HEK293 (cell line): Measurements from ENCODE around the gene TRIM44.

Source experiments
- CTCF ChIA-PET: fragments of 350-600 bp; formaldehyde crosslinking; extraction: SDS; loops from one replicate; lab custom pipeline; 2021; ENCODE audit warnings: antibody characterized with exemption; lab: Yijun Ruan, JAX
- POLR2A ChIA-PET: fragments of 300-600 bp; formaldehyde crosslinking; extraction: SDS; loops from one replicate; lab custom pipeline; 2020; ENCODE audit warnings: antibody characterized with exemption, inconsistent platforms; lab: Yijun Ruan, JAX
- H3K27ac ChIP-seq: fragments of 200-500 bp; sonication (Bioruptor generic); 2 replicates; pipeline ENCODE4 v1.5.1; 2014; ENCODE audit warnings: low read depth, low read length, control low read depth, inconsistent platforms; ENCODE audit errors: extremely low read depth
- H3K36me3 ChIP-seq, 2 experiments: fragments of 200-500 bp in 1 of 2; sonication (Bioruptor generic) in 1 of 2; 1 replicate in 1 of 2; 2 replicates in 1 of 2; pipeline ENCODE4 v1.5.1; 2014 to 2017; ENCODE audit warnings: inconsistent platforms in 2 of 2, low read length in 2 of 2; ENCODE audit not compliant: control insufficient read depth in 2 of 2, insufficient read depth in 1 of 2
- H3K4me1 ChIP-seq: fragments of 200-500 bp; sonication (Bioruptor generic); 2 replicates; pipeline ENCODE4 v1.5.1; 2014; ENCODE audit warnings: mild to moderate bottlenecking, low read length, inconsistent platforms; ENCODE audit not compliant: control insufficient read depth, insufficient read depth
- H3K4me3 ChIP-seq: 2 replicates; pipeline ENCODE4 v1.5.1; 2011; ENCODE audit warnings: low read depth, mild to moderate bottlenecking, control low read depth, low read length, moderate library complexity
- H3K9me3 ChIP-seq: fragments of 200-500 bp; sonication (Bioruptor generic); 2 replicates; pipeline ENCODE4 v1.5.1; 2014; ENCODE audit warnings: low read depth, low read length, inconsistent platforms; ENCODE audit not compliant: control insufficient read depth, insufficient read depth
- GLIS1 ChIP-seq: fragments of 450-650 bp; formaldehyde crosslinking; IDR thresholded peaks from 2 replicates; pipeline ENCODE4 v1.5.1; 2016; ENCODE audit warnings: missing biosample characterization, missing genetic modification characterization
- HIC1 ChIP-seq: fragments of 450-650 bp; formaldehyde crosslinking; IDR thresholded peaks from 2 replicates; pipeline ENCODE4 v1.5.1; 2016; ENCODE audit warnings: missing biosample characterization, missing genetic modification characterization
- SCRT1 ChIP-seq: fragments of 450-650 bp; formaldehyde crosslinking; IDR thresholded peaks from 2 replicates; pipeline ENCODE4 v1.5.1; 2016; ENCODE audit warnings: missing biosample characterization, missing genetic modification characterization, borderline replicate concordance
- SCRT2 ChIP-seq: fragments of 450-650 bp; formaldehyde crosslinking; IDR thresholded peaks from 2 replicates; pipeline ENCODE4 v1.5.1; 2016; ENCODE audit warnings: missing biosample characterization, missing genetic modification characterization
- SETDB1 ChIP-seq: IDR thresholded peaks from one replicate; pipeline ENCODE4 v1.6.1; 2017; ENCODE audit warnings: mild to moderate bottlenecking, low read length, moderate library complexity, mixed read lengths; ENCODE audit not compliant: insufficient read length
- ZBTB49 ChIP-seq: fragments of 450-650 bp; formaldehyde crosslinking; IDR thresholded peaks from 2 replicates; pipeline ENCODE4 v1.5.1; 2016; ENCODE audit warnings: missing biosample characterization, missing genetic modification characterization, low read depth
- ZNF138 ChIP-seq: fragments of 450-650 bp; formaldehyde crosslinking; IDR thresholded peaks from 2 replicates; pipeline ENCODE4 v1.5.1; 2016; ENCODE audit warnings: missing biosample characterization, missing genetic modification characterization, borderline replicate concordance
- ZNF202 ChIP-seq: fragments of 450-650 bp; formaldehyde crosslinking; IDR thresholded peaks from 2 replicates; pipeline ENCODE4 v1.5.1; 2016; ENCODE audit warnings: missing biosample characterization, missing genetic modification characterization, borderline replicate concordance
- ZNF221 ChIP-seq: fragments of 450-650 bp; formaldehyde crosslinking; IDR thresholded peaks from 2 replicates; pipeline ENCODE4 v1.5.1; 2017; ENCODE audit warnings: missing biosample characterization, missing genetic modification characterization, borderline replicate concordance
- ZNF274 ChIP-seq, 2 experiments: fragments of 200-500 bp in 1 of 2; fragments of 450-650 bp in 1 of 2; sonication (Bioruptor generic) in 1 of 2; formaldehyde crosslinking in 1 of 2; IDR thresholded peaks; 2 replicates each; pipeline versions ENCODE4 v1.5.1 to v1.6.1; 2014 to 2016; ENCODE audit warnings: borderline replicate concordance in 1 of 2, inconsistent platforms in 1 of 2, low read length in 1 of 2, missing biosample characterization in 1 of 2, missing genetic modification characterization in 1 of 2
- ZNF350 ChIP-seq: fragments of 450-650 bp; formaldehyde crosslinking; IDR thresholded peaks from 2 replicates; pipeline ENCODE4 v1.5.0; 2017; ENCODE audit warnings: missing biosample characterization, mild to moderate bottlenecking, missing genetic modification characterization
- ZNF391 ChIP-seq: fragments of 450-650 bp; formaldehyde crosslinking; IDR thresholded peaks from 2 replicates; pipeline ENCODE4 v1.5.1; 2016; ENCODE audit warnings: low read depth, missing biosample characterization, missing genetic modification characterization, borderline replicate concordance
- ZNF544 ChIP-seq: fragments of 450-650 bp; formaldehyde crosslinking; IDR thresholded peaks from 2 replicates; pipeline ENCODE4 v1.5.0; 2017; ENCODE audit warnings: missing biosample characterization, missing genetic modification characterization
- ZNF596 ChIP-seq: fragments of 450-650 bp; IDR thresholded peaks from 2 replicates; pipeline ENCODE4 v1.5.0; 2018; ENCODE audit warnings: missing biosample characterization, mild to moderate bottlenecking, missing genetic modification characterization, moderate library complexity
- ZNF654 ChIP-seq: fragments of 450-650 bp; formaldehyde crosslinking; IDR thresholded peaks from 2 replicates; pipeline ENCODE4 v1.5.1; 2016; ENCODE audit warnings: low read depth, missing biosample characterization, missing genetic modification characterization
- ZNF704 ChIP-seq: fragments of 450-650 bp; formaldehyde crosslinking; IDR thresholded peaks from 2 replicates; pipeline ENCODE4 v1.5.1; 2016; ENCODE audit warnings: missing biosample characterization, missing genetic modification characterization
- ZNF707 ChIP-seq: fragments of 450-650 bp; formaldehyde crosslinking; IDR thresholded peaks from 2 replicates; pipeline ENCODE4 v1.5.1; 2016; ENCODE audit warnings: missing biosample characterization, missing genetic modification characterization

The TRIM44 gene

GRCh38 chr11:35814081-35814695 lies 151.6 kb downstream of the TRIM44 start:
- Histone ChIP-seq H3K27ac (no peak overlapping the region), H3K4me3 (no peak overlapping the region), H3K4me1 (no peaks in the 10 kb centered on the region), H3K9me3 (no peaks in the 10 kb centered on the region), H3K36me3 (no peaks in the 10 kb centered on the region)
- TF ChIP-seq ZNF704 (no peak), ZNF391 (tag by site-specific recombination) (no peak), ZNF221 (tag by site-specific recombination) (no peak), ZNF274 (IDR thresholded peaks at IDR 0.05; ENCODE audit: low read length) (no peak), ZNF274 (tag by site-specific recombination; IDR thresholded peaks at IDR 0.05; ENCODE audit: borderline replicate concordance) (no peak), ZNF544 (tag by site-specific recombination) (no peak), GLIS1 (tag by site-specific recombination) (no peak), SETDB1 (no peak), SCRT1 (tag by site-specific recombination) (no peak), HIC1 (no peak), ZNF654 (tag by site-specific recombination) (no peak), ZBTB49 (no peak)
- CTCF ChIA-PET: interaction anchor here (0.7 to 7.9 kb wide), 3 partner anchors 8 to 195 kb away, joined by 5 to 57 read pairs (median 7); no protein-coding TSS in a partner anchor
- POLR2A ChIA-PET: no interaction called here

GRCh38 chr11:35814720-35815305 lies 152.2 kb downstream of the TRIM44 start:
- no peaks in the 10 kb centered on the region for H3K36me3 ChIP-seq
- no peaks in the 10 kb centered on the region for H3K4me1 ChIP-seq
- H3K27ac ChIP-seq: no peak overlapping the region
- no peaks in the 10 kb centered on the region for H3K9me3 ChIP-seq
- TF ChIP-seq ZNF350 (tag by site-specific recombination) (no peak), ZNF707 (no peak), ZNF391 (tag by site-specific recombination) (no peak), ZNF202 (tag by site-specific recombination) (no peak), ZNF138 (tag by site-specific recombination) (no peak), SCRT2 (tag by site-specific recombination) (no peak), ZNF596 (tag by site-specific recombination) (no peak)
- no peak overlapping the region for H3K4me3 ChIP-seq
- CTCF ChIA-PET: interaction anchor here (0.7 to 7.9 kb wide), 2 partner anchors 8 to 180 kb away, joined by 3 to 57 read pairs; no protein-coding TSS in a partner anchor
- POLR2A ChIA-PET: no interaction called here
